H1 (cell line): ENCODE data around the gene ZNF8. TPM values are rescaled to one million over a fixed set of nuclear protein-coding genes. Genes with fewer than 3 reads are reported as not detected.

Source experiments
- CTCF ChIA-PET: fragments of 300-600 bp; sonication (Branson Sonifier 250); formaldehyde crosslinking; loops from one replicate; lab custom pipeline; 2021; ENCODE audit not compliant: partially characterized antibody; lab: Charles Lee
- POLR2A ChIA-PET: fragments of 300-600 bp; sonication (Branson Sonifier 250); formaldehyde crosslinking; loops from one replicate; lab custom pipeline; 2021; ENCODE audit warnings: inconsistent platforms; ENCODE audit not compliant: partially characterized antibody; lab: Charles Lee
- DNase-seq, 2 experiments: peaks; one replicate each; pipeline versions ENCODE4 v3.0.0 to v3.0.0-alpha.2; 2010 to 2022; ENCODE audit warnings: low spot score in 2 of 2, low read depth in 1 of 2, mixed read lengths in 1 of 2
- FAIRE-seq: peaks from 2 replicates; lab custom pipeline; 2011; peaks lifted over from hg19 to GRCh38; lab: Jason Lieb, UNC
- H2AFZ ChIP-seq: 2 replicates; pipeline ENCODE4 v1.8.1; 2012; ENCODE audit warnings: low read length, inconsistent platforms
- H2AK5ac ChIP-seq: 2 replicates; pipeline ENCODE4 v1.6.1; 2013; ENCODE audit warnings: low read depth, low read length
- H2BK120ac ChIP-seq: replicated peaks from 2 replicates; pipeline ENCODE3; 2013; ENCODE audit warnings: low read depth, low read length, inconsistent platforms
- H2BK12ac ChIP-seq: 2 replicates; pipeline ENCODE4 v1.6.1; 2013; ENCODE audit warnings: low read depth, low read length
- H2BK15ac ChIP-seq: 2 replicates; pipeline ENCODE4 v1.6.1; 2013; ENCODE audit warnings: low read length
- H2BK20ac ChIP-seq: 2 replicates; pipeline ENCODE4 v1.6.1; 2013; ENCODE audit warnings: low read length
- H2BK5ac ChIP-seq: 2 replicates; pipeline ENCODE4 v1.6.1; 2013; ENCODE audit warnings: low read depth, low read length
- H3K14ac ChIP-seq: 2 replicates; pipeline ENCODE4 v1.6.1; 2013; ENCODE audit warnings: inconsistent platforms; ENCODE audit not compliant: insufficient read length
- H3K18ac ChIP-seq: 2 replicates; pipeline ENCODE4 v1.6.1; 2013; ENCODE audit warnings: low read length; ENCODE audit errors: extremely low read depth
- H3K23ac ChIP-seq: 2 replicates; pipeline ENCODE4 v1.6.1; 2013; ENCODE audit warnings: inconsistent platforms; ENCODE audit not compliant: insufficient read length
- H3K23me2 ChIP-seq: 2 replicates; pipeline ENCODE4 v1.6.1; 2013; ENCODE audit warnings: low read depth, low read length
- H3K27ac ChIP-seq: 2 replicates; pipeline ENCODE4 v1.6.1; 2011; ENCODE audit warnings: low read depth, low read length, inconsistent platforms
- H3K27me3 ChIP-seq, 4 experiments: replicated peaks in 1 of 4; 1 replicate in 1 of 4; 2 replicates in 3 of 4; pipeline versions ENCODE4 v1.6.1 to v1.8.1; 2011 to 2013; ENCODE audit warnings: low read length in 3 of 4, mild to moderate bottlenecking in 3 of 4, inconsistent platforms in 2 of 4, mixed read lengths in 2 of 4, moderate library complexity in 1 of 4; ENCODE audit not compliant: control insufficient read depth in 3 of 4, insufficient read depth in 3 of 4; ENCODE audit errors: extremely low read depth in 1 of 4
- H3K36me3 ChIP-seq, 4 experiments: 2 replicates each; pipeline versions ENCODE4 v1.6.1 to v1.8.1; 2011 to 2013; ENCODE audit warnings: mild to moderate bottlenecking in 4 of 4, low read length in 3 of 4, moderate library complexity in 2 of 4, control low read depth in 1 of 4, inconsistent platforms in 1 of 4; ENCODE audit not compliant: insufficient read depth in 4 of 4, control insufficient read depth in 2 of 4
- H3K4ac ChIP-seq: replicated peaks from 2 replicates; pipeline ENCODE3; 2013; ENCODE audit warnings: low read length, low read depth, mixed read lengths, inconsistent platforms; ENCODE audit not compliant: insufficient read length
- H3K4me1 ChIP-seq, 4 experiments: replicated peaks in 1 of 4; 1 replicate in 1 of 4; 2 replicates in 3 of 4; pipeline versions ENCODE4 v1.6.1 to v1.8.1; 2011 to 2013; ENCODE audit warnings: low read length in 3 of 4, inconsistent platforms in 2 of 4, mixed read lengths in 1 of 4; ENCODE audit not compliant: insufficient read depth in 4 of 4, control insufficient read depth in 3 of 4
- H3K4me2 ChIP-seq, 2 experiments: 2 replicates each; pipeline versions ENCODE4 v1.6.1 to v1.8.1; 2011 to 2013; ENCODE audit warnings: low read depth in 2 of 2, low read length in 2 of 2, control low read depth in 1 of 2, inconsistent platforms in 1 of 2, mild to moderate bottlenecking in 1 of 2; ENCODE audit not compliant: insufficient read depth in 1 of 2
- H3K4me3 ChIP-seq, 4 experiments: fragments of 200-600, 300-600 bp in 1 of 4; sonication (generic), shearing (Covaris generic), sonication (Bioruptor Twin) in 1 of 4; 2 replicates each; pipeline versions ENCODE4 v1.5.1 to v1.8.1; 2011 to 2016; ENCODE audit warnings: low read length in 4 of 4, low read depth in 3 of 4, control low read depth in 2 of 4, inconsistent platforms in 2 of 4, mild to moderate bottlenecking in 2 of 4, mixed read lengths in 1 of 4, moderate library complexity in 1 of 4; ENCODE audit not compliant: insufficient read depth in 2 of 4; ENCODE audit errors: extremely low read depth in 1 of 4
- H3K56ac ChIP-seq: replicated peaks from 2 replicates; pipeline ENCODE3; 2013; ENCODE audit warnings: low read depth, mild to moderate bottlenecking, mixed read lengths, low read length, inconsistent platforms; ENCODE audit not compliant: insufficient read length
- H3K79me1 ChIP-seq: 2 replicates; pipeline ENCODE4 v1.6.1; 2013; ENCODE audit warnings: low read depth, low read length, control low read depth
- H3K79me2 ChIP-seq, 2 experiments: 2 replicates each; pipeline versions ENCODE4 v1.6.1 to v1.8.1; 2012 to 2013; ENCODE audit warnings: low read length in 2 of 2, mild to moderate bottlenecking in 2 of 2, inconsistent platforms in 1 of 2; ENCODE audit not compliant: insufficient read depth in 2 of 2, control insufficient read depth in 1 of 2
- H3K9ac ChIP-seq, 4 experiments: replicated peaks in 1 of 4; 1 replicate in 1 of 4; 2 replicates in 3 of 4; pipeline versions ENCODE4 v1.6.1 to v1.8.1; 2011 to 2013; ENCODE audit warnings: low read depth in 3 of 4, low read length in 3 of 4, control low read depth in 2 of 4, mild to moderate bottlenecking in 2 of 4, moderate library complexity in 2 of 4, inconsistent platforms in 1 of 4; ENCODE audit errors: extremely low read depth in 1 of 4
- H3K9me3 ChIP-seq, 2 experiments: 2 replicates each; pipeline versions ENCODE4 v1.6.1 to v1.8.1; 2012 to 2013; ENCODE audit warnings: mild to moderate bottlenecking in 2 of 2, moderate library complexity in 2 of 2, control low read depth in 1 of 2, inconsistent platforms in 1 of 2, low read depth in 1 of 2, low read length in 1 of 2, mixed read lengths in 1 of 2; ENCODE audit not compliant: insufficient read depth in 2 of 2
- H4K20me1 ChIP-seq, 2 experiments: replicated peaks in 1 of 2; 2 replicates each; pipeline versions ENCODE3 to v1.8.1; 2011 to 2013; ENCODE audit warnings: inconsistent platforms in 2 of 2, low read length in 2 of 2, mild to moderate bottlenecking in 1 of 2; ENCODE audit not compliant: insufficient read depth in 2 of 2, control insufficient read depth in 1 of 2
- H4K5ac ChIP-seq: 2 replicates; pipeline ENCODE4 v1.6.1; 2013; ENCODE audit warnings: low read length, low read depth, mixed read lengths, inconsistent platforms; ENCODE audit not compliant: insufficient read length
- H4K8ac ChIP-seq: 2 replicates; pipeline ENCODE4 v1.8.0; 2013; ENCODE audit warnings: mild to moderate bottlenecking, moderate library complexity, low read length, inconsistent platforms; ENCODE audit not compliant: insufficient read depth; ENCODE audit errors: extremely low read depth
- H4K91ac ChIP-seq: replicated peaks from 2 replicates; pipeline ENCODE3; 2013; ENCODE audit warnings: low read length, mixed read lengths, inconsistent platforms; ENCODE audit not compliant: insufficient read length
- GABPA ChIP-seq: IDR thresholded peaks from 2 replicates; pipeline ENCODE4 v1.6.1; 2011; ENCODE audit warnings: mild to moderate bottlenecking, low read length, moderate library complexity, borderline replicate concordance; ENCODE audit not compliant: insufficient read depth
- ZNF274 ChIP-seq: IDR thresholded peaks from 2 replicates; pipeline ENCODE4 v1.7.0; 2012; ENCODE audit warnings: low read length, borderline replicate concordance; ENCODE audit errors: extremely low read depth
- WGBS, 2 experiments: shearing (Covaris generic) in 1 of 2; methylation state at CpG; one replicate each; pipeline versions ENCODE4 v1.1.6 to v1.1.7; 2013 to 2015; ENCODE audit warnings: low lambda C conversion rate in 2 of 2, mixed read lengths in 2 of 2, inconsistent platforms in 1 of 2, low coverage in 1 of 2, missing lambda C conversion rate in 1 of 2; ENCODE audit not compliant: insufficient replicate concordance in 2 of 2, insufficient coverage in 1 of 2, insufficient read length in 1 of 2; ENCODE audit errors: extremely low coverage in 1 of 2, missing lambda C conversion rate in 1 of 2; 5-methylcytosine and 5-hydroxymethylcytosine counted together
- polyA plus RNA-seq, 7 experiments: library from polyadenylated mRNA; depleted of rRNA in 3 of 7; stranded (reverse) in 5 of 7; unstranded in 2 of 7; fragments of >200 nt in 5 of 7; fragments of 200-250 nt in 2 of 7; gene quantifications; 1 replicate in 5 of 7; 2 replicates in 1 of 7; 4 replicates in 1 of 7; pipeline versions ENCODE4 v1.2.1 to v1.2.3, GENCODE V29; 2011 to 2013; ENCODE audit warnings: missing spikeins in 2 of 7, mixed read lengths in 2 of 7
- total RNA-seq: library from RNA; stranded (reverse); fragmentation: NEBNext Ultra II Directional; extraction: Animal tissue kit (Norgen Biotek cat#: 25700); gene quantifications from 2 replicates; pipeline ENCODE4 v1.2.1, GENCODE V29; 2021
- TF ChIP-seq, protein P1 (sequence below): IDR thresholded peaks from 2 replicates; pipeline ENCODE4 v1.6.1; 2011; ENCODE audit warnings: low read length, improper control_type of control experiment
- TF ChIP-seq, protein P2 (sequence below): IDR thresholded peaks from 2 replicates; pipeline ENCODE4 v1.6.1; 2012; ENCODE audit warnings: inconsistent platforms

Gene ZNF8
- total and polyA plus RNA-seq, 2 of the 8 experiments (the other 6 are each of a cell fraction or from before 2014, with no cell fraction given): 9.2 to 21.5 TPM

DNA sequence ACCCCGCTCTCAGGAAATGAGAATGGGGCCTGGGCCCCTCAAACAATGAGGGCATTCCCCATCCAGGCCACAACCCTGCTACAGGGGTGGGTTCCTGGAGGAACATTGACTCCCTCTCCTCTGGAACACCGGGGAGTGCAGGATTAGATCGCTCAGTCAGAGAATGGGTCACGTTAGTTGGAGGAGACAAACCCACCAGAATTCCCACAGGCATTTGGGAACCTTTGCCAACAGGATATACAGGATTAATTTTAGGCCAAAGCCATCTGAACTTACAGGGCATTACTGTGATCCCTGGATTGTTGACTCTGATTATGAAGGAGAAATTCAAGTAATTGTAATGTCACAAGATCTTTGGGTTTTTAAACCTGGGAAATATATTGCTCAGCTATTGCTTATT is 29.0 kb downstream of the ZNF8 start:
- Histone ChIP-seq H4K8ac (no peak overlapping the region), H2BK120ac (no peak overlapping the region), H2BK5ac (no peak overlapping the region), H3K9me3 (no peaks in the 10 kb centered on the region), H3K27me3 (no peaks in the 10 kb centered on the region), H3K79me1 (no peaks in the 10 kb centered on the region), H3K4me2 (no peak overlapping the region), H3K4me3 (no peak overlapping the region), H3K23me2 (peaks cover 6% of the 10 kb centered on the region), H3K36me3 (peaks cover 9 to 25% (median 21%) of the 10 kb centered on the region in 4 experiments), H2AFZ (no peak overlapping the region), H2BK15ac (no peak overlapping the region), H2AK5ac (no peak overlapping the region), H4K91ac (no peak overlapping the region), H3K4ac (no peak overlapping the region), H3K79me2 (peaks cover 0 to 10% of the 10 kb centered on the region in 2 experiments; a peak in 1 of 4 replicates), H3K23ac (no peak overlapping the region), H3K56ac (no peak overlapping the region), H3K4me1 (peaks cover 0 to 3% (median 1%) of the 10 kb centered on the region in 4 experiments; a peak in 3 of 7 replicates), H3K27ac (no peak overlapping the region), H2BK20ac (no peak overlapping the region), H3K9ac (no peak overlapping the region), H3K14ac (no peak overlapping the region), H2BK12ac (no peak overlapping the region), H3K18ac (no peak overlapping the region), H4K20me1 (peaks cover 0 to 1% of the 10 kb centered on the region in 2 experiments), H4K5ac (no peak overlapping the region)
- CTCF ChIA-PET: interaction anchor here (1.4 kb wide), 1 partner anchor 19 kb away, joined by 4 read pairs; no protein-coding TSS in a partner anchor
- DNase-seq (no peak), FAIRE-seq (no peak)
- TF ChIP-seq GABPA (no peak), ZNF274 (no peak)
- TF ChIP-seq, protein P1, sequence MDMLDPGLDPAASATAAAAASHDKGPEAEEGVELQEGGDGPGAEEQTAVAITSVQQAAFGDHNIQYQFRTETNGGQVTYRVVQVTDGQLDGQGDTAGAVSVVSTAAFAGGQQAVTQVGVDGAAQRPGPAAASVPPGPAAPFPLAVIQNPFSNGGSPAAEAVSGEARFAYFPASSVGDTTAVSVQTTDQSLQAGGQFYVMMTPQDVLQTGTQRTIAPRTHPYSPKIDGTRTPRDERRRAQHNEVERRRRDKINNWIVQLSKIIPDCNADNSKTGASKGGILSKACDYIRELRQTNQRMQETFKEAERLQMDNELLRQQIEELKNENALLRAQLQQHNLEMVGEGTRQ: no peak
- TF ChIP-seq, protein P2, sequence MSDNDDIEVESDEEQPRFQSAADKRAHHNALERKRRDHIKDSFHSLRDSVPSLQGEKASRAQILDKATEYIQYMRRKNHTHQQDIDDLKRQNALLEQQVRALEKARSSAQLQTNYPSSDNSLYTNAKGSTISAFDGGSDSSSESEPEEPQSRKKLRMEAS: no peak
- 96% methylated on average over 4 of the region's 4 CpGs; no CpG with 5 or more reads in 1 of the 2 experiments for WGBS, 2 experiments
- POLR2A ChIA-PET: interaction anchor here (1.0 to 2.5 kb wide), 4 partner anchors 29 to 83 kb away, joined by 4 to 9 read pairs (median 7); partner anchors contain the start of genes ZNF544 and ZNF8
